HL-60/S4 treated with retinoic acid at 250 ng/mL for 4 days and 3 days (cell line): Measurements from ENCODE around the gene GALNT8.
"Not testable (repeated sequence)": the region's sequence is repeated elsewhere in the genome, so short reads cannot be mapped to it uniquely, and the experiment has no call there.

ENCODE experiments used
- in situ Hi-C: fragments of 300-500 bp; cut with MboI; formaldehyde crosslinking; loops from 2 replicates; pipeline ENCODE4 v1.7.0; 2022; ENCODE audit warnings: low sequenced_read_pairs

GALNT8 gene

GRCh38 chr12:4742416-4742970, 22.3 kb downstream of the GALNT8 start:
- in situ Hi-C loops, result no loop called here

GRCh38 chr12:4743046-4743445, 22.8 kb downstream of the GALNT8 start:
- in situ Hi-C loops, result no loop called here

- in situ Hi-C loops, result no loop called here
These were observed 24.5 kb downstream of the GALNT8 start for GRCh38 chr12:4744709-4745108.

GRCh38 chr12:4745249-4745648, 25.0 kb downstream of the GALNT8 start:
- in situ Hi-C loops, result no loop called here

GRCh38 chr12:4751654-4752053, 31.5 kb downstream of the GALNT8 start:
- in situ Hi-C loops, result not testable (repeated sequence)

- in situ Hi-C loops, result no loop called here
These were observed 42.6 kb downstream of the GALNT8 start for GRCh38 chr12:4762773-4763172.

GRCh38 chr12:4763549-4763948, 43.3 kb downstream of the GALNT8 start:
- in situ Hi-C loops, result no loop called here

GRCh38 chr12:4766445-4766844, 46.2 kb downstream of the GALNT8 start:
- in situ Hi-C loops, result no loop called here

- in situ Hi-C loops, result no loop called here
These were observed 47.0 kb downstream of the GALNT8 start for GRCh38 chr12:4767186-4767585.

- in situ Hi-C loops, result no loop called here
These were observed 48.1 kb downstream of the GALNT8 start for GRCh38 chr12:4768341-4768740.

GRCh38 chr12:4769073-4769472, 48.9 kb downstream of the GALNT8 start:
- in situ Hi-C loops, result no loop called here

- in situ Hi-C loops, result no loop called here
These were observed 51.2 kb downstream of the GALNT8 start for GRCh38 chr12:4771172-4771959.

GRCh38 chr12:4771960-4772566, 51.9 kb downstream of the GALNT8 start:
- in situ Hi-C loops, result no loop called here

GRCh38 chr12:4775936-4776335, 55.7 kb downstream of the GALNT8 start:
- in situ Hi-C loops, result no loop called here

- in situ Hi-C loops, result no loop called here
These were observed 59.5 kb downstream of the GALNT8 start for GRCh38 chr12:4779749-4780148.

GRCh38 chr12:4780641-4781611, 60.7 kb downstream of the GALNT8 start:
- in situ Hi-C loops, result no loop called here

- in situ Hi-C loops, result no loop called here
These were observed 64.3 kb downstream of the GALNT8 start for GRCh38 chr12:4784404-4785054.

- in situ Hi-C loops, result no loop called here
These were observed 66.6 kb downstream of the GALNT8 start for GRCh38 chr12:4786795-4787194.

- in situ Hi-C loops, result no loop called here
These were observed 67.8 kb downstream of the GALNT8 start for GRCh38 chr12:4787965-4788364.

- in situ Hi-C loops, result no loop called here
These were observed 69.6 kb downstream of the GALNT8 start for GRCh38 chr12:4789776-4790175.

- in situ Hi-C loops, result no loop called here
These were observed 71.3 kb downstream of the GALNT8 start for GRCh38 chr12:4791497-4791896.
